GM19193 (cell line): ENCODE data around the gene TCF12.

ENCODE experiments used
- POLR2A ChIP-seq: IDR thresholded peaks from 4 replicates; pipeline ENCODE4 v1.6.1; 2011; ENCODE audit not compliant: insufficient read depth, insufficient read length; ENCODE audit errors: extremely low read depth

TCF12 gene

DNA sequence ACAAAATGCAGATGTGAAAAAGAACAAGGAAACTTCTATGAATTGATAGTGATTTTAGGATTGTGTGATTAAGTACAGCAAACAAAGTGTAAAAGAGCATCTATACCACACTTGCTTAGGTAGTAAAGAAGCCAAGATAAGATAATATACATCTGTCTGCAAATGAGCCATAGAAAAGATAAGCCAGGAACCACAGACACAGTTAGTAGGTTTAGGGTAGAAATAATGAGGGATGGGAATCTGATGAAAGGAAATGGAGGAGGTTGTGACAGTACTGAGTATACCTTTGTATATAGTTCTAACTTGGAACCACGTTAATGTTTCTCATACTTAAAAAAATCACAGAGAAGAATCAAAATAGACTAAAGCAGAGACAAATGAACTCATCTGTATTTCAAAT is 54.0 kb downstream of the TCF12 start:
- TF ChIP-seq POLR2A, result no peak

DNA sequence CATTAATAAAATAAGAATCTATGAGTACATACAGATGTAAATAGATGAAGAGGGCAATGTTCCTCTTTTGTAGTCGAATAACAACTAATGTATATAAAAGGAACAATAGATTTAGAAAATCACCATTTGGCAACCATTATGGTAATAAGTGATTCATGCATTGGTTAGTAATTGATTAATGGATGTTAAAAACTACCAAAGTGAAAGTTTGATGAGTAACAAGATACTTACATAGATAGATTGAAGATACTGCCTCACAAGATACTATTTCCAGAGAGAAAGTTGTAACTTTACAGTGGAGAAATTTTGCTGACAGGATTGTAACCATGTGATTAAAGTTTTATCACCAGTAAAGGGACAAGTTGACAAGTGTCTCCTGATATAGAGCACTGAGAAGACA is 55.0 kb downstream of the TCF12 start:
- no peak for TF ChIP-seq POLR2A

DNA sequence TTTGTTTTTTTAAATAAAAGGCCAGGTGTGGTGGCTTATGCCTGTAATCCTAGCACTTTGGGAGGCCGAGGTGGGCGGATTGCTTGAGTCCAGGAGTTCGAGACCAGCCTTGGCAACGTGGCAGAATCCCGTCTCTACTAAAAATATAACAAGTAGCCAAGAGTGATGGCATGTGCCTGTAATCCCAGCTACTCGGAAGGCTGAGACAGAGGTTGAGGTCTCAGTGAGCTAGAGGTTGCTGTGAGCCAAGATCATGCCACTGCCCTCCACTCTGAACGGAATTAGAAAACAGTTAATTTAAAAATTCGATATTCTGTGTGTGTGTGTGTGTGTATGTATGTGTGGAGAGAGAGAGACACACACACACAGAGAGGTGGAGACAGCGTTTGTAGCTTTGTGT is 58.8 kb downstream of the TCF12 start:
- no peak for TF ChIP-seq POLR2A

DNA sequence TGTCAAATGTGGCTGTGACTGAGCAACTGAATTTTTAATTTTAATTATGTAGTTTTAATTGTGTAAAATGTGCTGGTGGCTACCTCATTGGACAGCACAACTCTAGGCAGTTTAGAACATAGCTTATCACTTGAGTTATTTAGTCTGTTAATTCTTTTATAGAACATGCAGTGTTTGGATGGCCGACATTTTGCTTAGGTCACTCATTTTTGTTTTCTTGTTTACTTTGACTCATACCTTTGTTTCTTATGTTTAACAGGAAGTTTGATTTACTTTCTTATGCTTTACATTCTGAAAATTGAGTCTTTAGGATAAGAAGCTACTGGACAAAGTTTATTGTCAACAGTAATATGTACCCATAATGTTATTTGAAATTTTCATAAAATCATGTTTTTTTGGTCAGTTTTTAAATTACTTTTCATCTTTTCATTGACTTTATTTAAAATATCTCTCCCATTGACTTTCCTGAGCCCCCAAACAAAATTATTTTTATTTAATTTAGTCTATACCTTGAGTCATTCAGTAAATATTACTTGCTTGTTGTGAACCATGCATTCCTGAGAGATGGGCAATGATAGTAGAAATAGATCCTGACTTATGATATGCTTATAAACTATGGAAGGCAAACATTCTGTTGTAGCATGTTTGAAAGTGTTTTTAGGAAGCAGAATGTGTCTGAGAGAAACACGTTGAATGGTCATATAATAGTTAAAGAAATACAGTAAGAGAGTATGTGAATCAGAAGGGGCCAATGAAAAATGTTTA is 60.6 kb downstream of the TCF12 start:
- TF ChIP-seq POLR2A, result no peak

DNA sequence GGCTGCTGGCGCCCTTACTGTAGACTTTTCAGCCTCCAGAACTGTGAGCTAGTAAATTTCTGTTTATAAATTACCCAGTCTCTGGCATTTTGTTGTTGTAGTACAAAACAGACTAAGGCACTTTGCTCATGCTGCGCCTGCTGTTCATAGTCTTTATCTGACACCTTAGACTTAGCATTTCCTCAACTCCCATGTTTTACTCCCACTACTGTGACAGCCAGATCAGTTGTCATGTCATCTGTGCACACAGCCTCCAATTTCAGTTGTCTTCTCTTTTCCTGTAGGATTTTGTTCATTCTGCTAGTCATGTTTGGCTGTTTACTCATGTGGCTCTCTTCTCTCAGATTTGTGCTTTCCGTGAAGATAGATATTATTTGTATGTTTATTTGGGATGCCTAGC is 62.0 kb downstream of the TCF12 start:
- no peak for TF ChIP-seq POLR2A

DNA sequence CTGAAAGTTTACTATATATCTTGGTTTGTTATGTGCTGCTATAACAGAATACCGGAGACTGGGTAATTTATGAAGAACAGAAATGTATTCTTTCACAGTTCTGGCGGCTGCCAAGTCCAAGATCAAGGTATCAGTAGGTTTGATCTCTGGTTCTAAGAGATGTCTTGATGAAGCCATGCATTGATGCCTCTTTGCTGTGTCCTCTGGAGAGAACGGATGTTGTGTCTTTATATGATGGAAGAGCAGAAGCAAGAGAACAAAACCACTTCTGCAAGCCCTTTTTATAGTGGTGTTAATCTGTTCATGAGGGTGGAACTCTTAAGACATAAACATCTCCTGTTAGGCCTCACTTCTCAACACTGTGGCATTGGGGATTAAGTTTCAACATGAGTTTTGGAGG is 62.7 kb downstream of the TCF12 start:
- no peak for TF ChIP-seq POLR2A

DNA sequence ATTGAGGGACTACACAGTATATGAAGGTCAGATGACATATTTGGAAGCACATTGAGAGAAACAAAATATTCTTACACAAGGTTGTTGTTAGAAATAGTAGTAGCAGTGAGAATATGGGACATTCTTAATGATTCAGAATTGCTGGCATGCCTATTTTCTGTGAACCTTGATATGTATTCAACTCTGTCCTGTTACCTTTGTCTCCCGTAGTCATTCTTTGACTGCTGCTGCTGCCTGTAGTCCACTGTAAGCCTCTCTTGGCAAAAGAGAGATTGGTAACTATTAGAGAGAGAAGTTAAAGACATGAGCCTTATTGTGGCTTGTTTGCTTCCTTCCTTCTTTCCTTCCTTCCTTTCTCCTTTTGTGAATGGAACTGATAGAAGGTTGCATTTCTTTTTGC is 64.5 kb downstream of the TCF12 start:
- no peak for TF ChIP-seq POLR2A

DNA sequence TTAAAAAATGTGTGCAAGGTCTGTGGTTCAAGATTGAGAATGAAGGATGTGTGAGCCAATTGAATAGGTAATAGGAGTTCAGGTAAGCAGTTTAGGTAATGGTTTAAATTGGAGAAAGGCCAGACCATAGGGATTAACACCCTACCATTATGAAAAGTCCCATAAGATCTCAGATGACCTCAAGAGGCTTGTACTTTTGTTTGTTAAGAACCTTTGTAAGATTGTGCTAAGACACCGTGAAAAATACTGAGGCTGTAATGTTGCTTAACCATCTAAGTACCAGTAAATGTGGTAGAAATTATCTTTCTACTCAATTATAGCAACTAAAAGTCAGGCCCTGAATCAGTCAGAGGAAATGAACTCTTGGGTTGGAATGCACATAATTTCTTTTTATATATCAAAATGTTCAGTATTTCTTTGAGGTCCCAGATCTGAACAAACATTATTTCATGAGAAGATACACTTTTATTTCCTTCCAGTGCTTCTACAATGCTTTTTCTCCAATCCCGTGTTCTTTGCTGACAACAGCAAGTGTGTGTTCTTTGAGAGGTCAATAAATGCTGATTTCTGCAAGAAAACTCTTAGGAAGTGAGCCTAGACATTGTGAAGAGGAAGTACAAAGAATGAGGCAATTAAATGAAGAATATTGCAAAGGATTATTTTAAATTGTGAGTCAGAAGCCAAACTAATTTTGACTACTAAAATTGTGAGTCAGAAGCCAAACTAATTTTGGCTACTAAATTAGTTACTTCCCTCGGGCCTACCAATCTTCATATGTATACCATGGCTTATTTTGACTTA is 66.4 kb downstream of the TCF12 start:
- TF ChIP-seq POLR2A, result no peak

DNA sequence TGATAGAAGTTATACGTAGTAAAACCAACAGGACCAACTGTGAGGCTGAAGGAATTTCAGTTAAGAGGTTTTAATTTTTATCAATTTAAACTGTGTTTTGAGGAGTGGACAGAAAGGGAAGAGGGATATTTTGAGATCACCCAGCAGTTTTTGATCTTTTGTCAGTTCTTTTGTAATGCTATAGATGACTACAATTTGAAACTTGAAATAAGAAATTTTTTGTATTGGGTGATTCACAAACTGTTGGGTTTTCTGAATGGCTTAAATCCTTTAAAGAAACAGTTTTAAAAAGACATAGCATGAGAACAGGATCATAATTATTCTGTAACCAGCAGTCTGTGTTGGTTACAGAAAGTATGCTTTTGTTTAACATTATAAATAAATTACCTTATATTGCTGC is 67.4 kb downstream of the TCF12 start:
- TF ChIP-seq POLR2A, result no peak

DNA sequence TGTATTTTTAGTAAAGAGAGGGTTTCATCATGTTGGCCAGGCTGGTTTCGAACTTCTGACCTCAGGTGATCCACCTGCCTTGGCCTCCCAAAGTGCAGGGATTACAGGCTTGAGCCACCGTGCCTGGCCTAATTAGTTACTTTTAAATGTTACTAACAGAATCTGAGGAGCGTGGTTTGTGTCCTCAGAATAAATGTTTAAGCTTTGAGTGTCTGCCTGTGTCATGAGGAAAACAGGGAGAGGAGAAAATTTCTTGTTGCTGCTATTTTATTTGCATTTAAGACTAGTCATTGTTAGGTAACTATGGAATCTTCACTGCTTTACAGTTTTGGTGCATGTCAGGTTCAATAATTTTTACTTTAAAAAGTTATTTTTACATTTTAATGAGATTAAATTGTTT is 68.8 kb downstream of the TCF12 start:
- no peak for TF ChIP-seq POLR2A

DNA sequence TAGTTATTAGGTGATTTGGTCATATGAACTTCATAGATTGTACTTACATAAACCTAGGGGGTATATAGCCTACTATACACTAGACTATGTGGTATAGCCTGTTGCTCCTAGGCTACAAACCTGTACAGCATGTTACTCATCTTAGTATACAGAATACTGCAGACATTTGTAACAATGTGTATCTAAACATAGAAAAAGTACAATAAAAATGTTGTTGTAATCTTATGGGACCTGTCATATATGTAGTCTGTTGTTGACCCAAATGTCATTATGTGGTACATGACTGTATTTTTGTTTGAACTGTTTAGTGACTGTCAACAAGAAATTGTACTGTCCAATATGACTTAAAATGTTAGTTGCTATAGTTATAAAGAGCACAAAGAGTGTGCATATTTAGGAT is 69.8 kb downstream of the TCF12 start:
- no peak for TF ChIP-seq POLR2A

DNA sequence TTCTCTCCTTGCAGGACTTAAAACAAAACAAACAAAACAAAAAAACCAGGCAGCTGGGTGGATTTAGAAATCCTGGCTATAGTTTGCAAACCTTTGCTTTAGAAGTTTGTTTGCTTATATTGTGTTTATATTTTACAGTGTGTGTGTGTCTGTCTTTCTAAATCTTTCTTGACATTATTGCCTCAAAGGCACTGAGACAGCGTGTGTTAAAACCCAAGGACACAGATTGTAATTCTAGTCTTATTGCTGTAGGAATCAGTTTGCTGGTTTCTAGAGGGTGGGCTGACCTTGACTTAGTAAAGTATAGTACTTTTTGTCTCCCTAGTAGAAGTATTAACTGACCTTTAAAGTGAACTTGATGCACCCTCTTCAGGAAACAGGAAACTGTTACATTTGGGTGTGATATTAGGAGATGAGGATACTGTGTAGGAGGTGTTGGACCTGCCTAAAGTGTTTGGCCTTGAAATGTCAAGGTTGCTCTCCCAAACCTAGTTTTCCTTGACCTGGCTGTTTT is 71.0 kb downstream of the TCF12 start:
- no peak for TF ChIP-seq POLR2A

DNA sequence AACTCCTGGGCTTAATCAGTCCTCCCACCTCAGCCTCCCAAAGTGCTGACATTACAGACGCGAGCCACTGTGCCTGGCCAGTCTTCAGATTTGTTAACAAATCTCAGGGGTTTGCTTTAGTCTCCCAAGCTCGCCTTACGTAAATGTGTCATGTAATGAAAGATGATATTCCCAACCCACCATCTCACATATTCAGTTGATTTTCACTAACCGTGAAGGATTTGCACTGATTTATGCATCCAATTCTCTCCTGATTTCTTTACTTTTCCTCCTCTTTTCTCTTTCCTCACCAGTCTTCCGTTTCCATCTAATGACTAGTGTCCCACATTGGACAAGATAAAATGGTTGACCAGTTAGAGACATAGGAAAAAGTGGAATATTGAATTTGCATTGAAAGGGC is 72.6 kb downstream of the TCF12 start:
- no peak for TF ChIP-seq POLR2A

DNA sequence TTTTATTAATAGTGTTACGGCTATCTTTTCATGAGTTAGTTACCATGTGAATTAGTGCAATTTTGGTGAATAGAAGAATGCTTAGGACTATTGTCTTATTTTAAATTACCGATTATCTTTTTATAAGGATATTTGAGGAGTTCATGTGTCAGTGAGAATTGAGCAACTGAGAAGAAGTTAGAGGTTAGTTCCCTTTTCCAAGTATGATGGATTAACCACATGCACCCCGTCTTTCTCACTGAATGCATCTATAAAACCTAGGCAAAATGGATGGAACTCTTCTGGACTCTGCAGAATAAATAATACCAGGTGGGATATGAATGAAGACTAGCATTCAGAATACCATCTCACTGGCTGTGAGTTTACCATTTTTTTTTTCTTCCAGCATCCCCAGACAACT is 74.3 kb downstream of the TCF12 start:
- no peak for TF ChIP-seq POLR2A

DNA sequence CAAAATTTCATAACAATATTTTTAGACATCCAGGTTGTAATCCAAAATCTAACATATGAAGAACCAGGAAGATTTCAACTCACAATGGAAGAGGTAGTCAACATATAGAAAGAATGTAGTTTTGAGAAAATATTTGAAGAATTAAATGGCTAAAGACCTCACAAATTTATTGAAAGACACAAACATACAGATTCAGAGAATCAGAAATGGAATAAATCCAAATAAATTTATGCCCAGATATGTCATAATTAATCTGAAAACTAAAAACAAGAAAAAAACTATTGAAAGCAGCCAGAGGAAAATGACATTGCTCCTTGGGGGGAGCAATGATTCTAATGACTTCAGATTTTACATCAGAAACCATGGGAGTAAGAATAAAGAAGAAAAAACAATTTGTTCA is 75.8 kb downstream of the TCF12 start:
- TF ChIP-seq POLR2A, result no peak

DNA sequence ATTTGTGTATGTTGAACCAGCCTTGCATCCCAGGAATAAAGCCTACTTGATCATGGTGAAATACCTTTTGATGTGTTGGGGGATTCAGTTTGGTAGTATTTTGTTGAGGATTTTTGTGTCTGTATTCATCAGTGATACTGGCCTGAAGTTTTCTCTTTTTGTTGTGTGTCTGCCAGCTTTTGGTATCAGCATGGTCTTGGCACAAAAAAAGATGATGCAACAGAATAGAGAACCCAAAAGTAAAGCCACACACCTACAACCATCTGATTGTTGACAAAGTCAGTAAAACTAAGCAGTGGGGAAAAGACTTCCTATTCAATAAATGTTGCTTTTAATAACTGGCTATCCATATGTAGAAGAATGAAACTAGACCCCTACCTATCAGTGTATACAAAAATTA is 77.6 kb downstream of the TCF12 start:
- no peak for TF ChIP-seq POLR2A
